GM12872 (cell line): Measurements from ENCODE around the gene LXN.

Experiments used
- CTCF ChIP-seq: IDR thresholded peaks from 3 replicates; pipeline ENCODE4 v1.5.1; 2011; ENCODE audit warnings: low read depth, mild to moderate bottlenecking, low read length, moderate library complexity; ENCODE audit not compliant: insufficient read depth

Gene LXN

GRCh38 chr3:158685159-158685558 lies 12.7 kb upstream of the LXN start:
- TF ChIP-seq CTCF: no peak

- TF ChIP-seq CTCF: no peak
Measured at GRCh38 chr3:158683230-158683962, 10.9 kb upstream of the LXN start.

GRCh38 chr3:158680861-158681260 lies 8.4 kb upstream of the LXN start:
- no peak for TF ChIP-seq CTCF

- TF ChIP-seq CTCF: no peak
Measured at GRCh38 chr3:158679547-158680000, 7.1 kb upstream of the LXN start.

GRCh38 chr3:158678687-158679086 lies 6.2 kb upstream of the LXN start:
- no peak for TF ChIP-seq CTCF

- no peak for TF ChIP-seq CTCF
Measured at GRCh38 chr3:158671821-158672214, 630 bp downstream of the LXN start.

- TF ChIP-seq CTCF: no peak
Measured at GRCh38 chr3:158668506-158668905, 3.9 kb downstream of the LXN start.
